BLaER1 (cell line): ENCODE data around the gene ATF4.
A peak's percentile ranks its signal among the peaks of the same experiment; 100 is the strongest.

ENCODE experiments used
- H3K27ac ChIP-seq: shearing (Covaris generic); formaldehyde crosslinking; 2 replicates; pipeline ENCODE4 v1.8.1; 2022
- H3K27me3 ChIP-seq: shearing (Covaris generic); formaldehyde crosslinking; 2 replicates; pipeline ENCODE4 v1.8.1; 2022
- H3K36me3 ChIP-seq: shearing (Covaris generic); formaldehyde crosslinking; 2 replicates; pipeline ENCODE4 v1.8.1; 2022
- H3K4me1 ChIP-seq: shearing (Covaris generic); formaldehyde crosslinking; 2 replicates; pipeline ENCODE4 v1.8.1; 2022
- H3K4me2 ChIP-seq: shearing (Covaris generic); formaldehyde crosslinking; 2 replicates; pipeline ENCODE4 v1.8.1; 2022
- H3K4me3 ChIP-seq: shearing (Covaris generic); formaldehyde crosslinking; 2 replicates; pipeline ENCODE4 v1.8.1; 2022
- H3K9ac ChIP-seq: shearing (Covaris generic); formaldehyde crosslinking; 2 replicates; pipeline ENCODE4 v1.8.1; 2022
- H3K9me3 ChIP-seq: shearing (Covaris generic); formaldehyde crosslinking; 2 replicates; pipeline ENCODE4 v1.8.1; 2022
- H4K20me1 ChIP-seq: shearing (Covaris generic); formaldehyde crosslinking; 2 replicates; pipeline ENCODE4 v1.8.1; 2022
- Cebpa-rat ChIP-seq: shearing (Covaris generic); IDR thresholded peaks from 2 replicates; pipeline ENCODE4 v1.8.1; 2022

Gene ATF4

DNA sequence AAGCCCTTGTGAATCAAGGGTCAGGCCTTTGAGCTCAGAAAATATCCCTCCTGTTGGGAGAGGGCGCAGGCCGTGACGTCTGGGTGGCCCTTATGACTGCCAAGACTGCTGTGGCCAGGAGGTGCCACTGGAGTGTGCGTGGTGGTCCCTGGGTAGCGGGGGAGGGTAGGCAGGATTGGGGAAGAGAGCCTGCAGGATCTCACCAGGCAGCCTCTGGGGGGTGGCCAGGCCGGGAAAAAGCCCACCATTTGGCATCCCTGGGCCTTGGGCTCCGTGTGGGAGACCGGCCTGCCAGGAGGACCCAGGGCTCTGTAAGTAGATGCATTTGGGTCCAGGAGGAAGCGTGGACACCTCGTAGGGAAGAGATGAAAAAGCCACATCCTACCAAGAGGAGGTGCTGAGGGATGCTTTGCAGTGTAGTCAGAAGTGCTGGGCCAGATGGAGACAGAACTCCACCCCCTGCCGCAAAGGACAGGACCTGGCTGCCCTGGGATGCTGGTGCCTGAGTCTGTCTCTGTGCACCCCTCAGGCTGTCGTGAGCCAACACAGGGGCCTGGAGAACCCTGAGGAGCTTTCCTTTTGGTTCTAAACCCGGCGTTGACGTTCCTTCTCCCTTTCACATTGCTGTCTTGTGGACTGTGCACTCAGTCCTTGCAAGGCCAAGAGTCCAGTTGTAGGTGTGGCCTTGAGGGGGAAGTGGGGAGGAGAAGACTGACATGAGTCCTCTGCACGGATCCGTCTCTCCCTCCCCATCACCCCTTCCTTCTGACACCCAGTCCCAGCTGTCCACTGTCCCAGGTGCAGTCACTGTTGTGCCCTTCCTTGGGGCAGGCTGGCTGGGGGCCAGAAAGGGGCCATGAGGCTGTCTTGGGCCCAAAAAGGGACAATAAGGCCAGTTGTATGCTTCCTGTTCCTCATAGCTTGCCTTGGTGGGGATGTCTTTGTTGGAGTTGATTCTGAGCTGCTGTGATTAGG lies 31.0 kb upstream of the ATF4 start:
- peaks cover 23% of the 10 kb centered on the region for H3K4me1 ChIP-seq
- no peak overlapping the region for H3K9ac ChIP-seq
- H3K4me2 ChIP-seq = peak overlapping the region; percentile 76
- H3K4me3 ChIP-seq = peak overlapping the region; percentile 20; the same call in 1 of the 2 replicates
- H3K27me3 ChIP-seq = no peaks in the 10 kb centered on the region
- peak overlapping the region; percentile 14; the same call in 1 of the 2 replicates for H3K27ac ChIP-seq
- TF ChIP-seq Cebpa-rat = no peak
- no peaks in the 10 kb centered on the region for H4K20me1 ChIP-seq
- H3K36me3 ChIP-seq = peaks cover 16% of the 10 kb centered on the region
- no peaks in the 10 kb centered on the region for H3K9me3 ChIP-seq

DNA sequence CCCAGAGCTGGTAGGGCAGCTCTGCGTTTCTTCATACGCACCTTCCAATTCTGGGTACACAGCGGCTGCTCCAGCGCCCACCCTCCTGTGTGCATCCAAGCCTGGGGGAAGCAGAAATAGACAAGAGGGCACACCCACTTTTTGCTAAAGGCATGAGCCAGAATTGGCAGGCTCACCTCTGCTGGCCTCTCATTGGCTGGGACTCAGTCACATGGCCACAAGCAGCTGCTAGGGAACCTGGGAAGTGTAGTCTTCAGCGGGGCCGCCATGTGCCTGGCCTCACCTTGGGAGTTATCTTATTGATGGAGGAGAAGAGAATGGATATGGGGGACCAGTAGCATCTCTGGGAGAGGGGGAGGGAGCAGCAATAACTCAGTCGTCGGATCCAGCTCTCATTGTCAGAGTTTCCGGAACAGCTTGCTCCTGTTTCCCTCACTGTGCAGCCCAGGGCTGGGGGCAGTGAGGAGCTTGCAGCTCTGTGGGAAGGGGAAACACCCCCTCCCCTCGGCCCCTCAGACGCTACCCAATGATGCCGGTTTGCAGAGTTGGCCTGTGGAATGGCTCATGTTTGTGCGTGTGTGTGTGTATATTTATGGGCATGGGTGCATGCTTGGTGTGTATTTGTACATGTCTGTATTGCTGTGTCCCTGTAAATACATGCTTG lies 30.1 kb upstream of the ATF4 start:
- Histone ChIP-seq H3K27me3 (no peaks in the 10 kb centered on the region), H3K36me3 (peaks cover 16% of the 10 kb centered on the region), H3K9ac (no peak overlapping the region), H3K27ac (0 out of 2 replicates have a peak overlapping the region, but pooled peaks have one; percentile 27), H3K4me1 (peaks cover 29% of the 10 kb centered on the region), H3K9me3 (no peaks in the 10 kb centered on the region), H3K4me2 (peak overlapping the region; percentile 76), H3K4me3 (peak overlapping the region; percentile 20; the same call in 1 of the 2 replicates), H4K20me1 (no peaks in the 10 kb centered on the region)
- TF ChIP-seq Cebpa-rat = no peak

DNA sequence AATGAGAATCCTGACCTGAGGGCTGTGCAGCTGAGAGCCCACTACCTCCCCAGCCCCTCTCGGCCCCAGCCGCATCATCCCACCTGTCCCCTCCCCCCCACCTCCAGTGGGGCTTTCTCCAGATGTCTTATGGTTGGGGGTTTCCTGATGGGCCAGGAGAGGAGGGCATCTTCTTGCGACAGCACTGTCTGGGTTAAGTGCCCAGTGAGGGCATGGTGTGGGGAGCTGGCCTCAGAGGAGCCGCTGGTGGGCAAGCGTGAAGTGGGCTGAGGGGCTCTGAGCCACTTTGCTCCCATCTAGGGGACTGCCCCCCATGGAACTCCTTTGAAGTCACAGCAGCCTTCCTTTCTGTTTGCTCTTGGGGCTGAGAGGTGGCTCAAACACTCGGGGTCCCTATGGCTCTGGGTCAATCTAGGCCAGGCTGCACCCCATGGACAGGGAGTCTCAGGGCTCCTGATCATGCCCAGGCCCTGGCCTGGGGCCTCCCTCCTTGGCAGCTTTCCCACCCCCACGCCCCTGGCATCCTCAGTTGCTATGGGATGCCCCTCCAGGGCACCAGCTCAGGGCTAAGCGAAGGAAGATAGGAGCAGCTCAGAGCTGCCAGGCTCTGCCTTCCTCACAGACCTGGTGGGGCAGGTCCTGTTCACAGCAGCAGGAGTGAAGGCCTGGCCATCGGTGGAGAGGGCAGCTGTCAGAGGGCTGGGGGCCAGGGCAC lies 29.2 kb upstream of the ATF4 start:
- no peak overlapping the region for H3K27ac ChIP-seq
- H3K4me2 ChIP-seq = peak overlapping the region; percentile 76
- no peaks in the 10 kb centered on the region for H3K9me3 ChIP-seq

DNA sequence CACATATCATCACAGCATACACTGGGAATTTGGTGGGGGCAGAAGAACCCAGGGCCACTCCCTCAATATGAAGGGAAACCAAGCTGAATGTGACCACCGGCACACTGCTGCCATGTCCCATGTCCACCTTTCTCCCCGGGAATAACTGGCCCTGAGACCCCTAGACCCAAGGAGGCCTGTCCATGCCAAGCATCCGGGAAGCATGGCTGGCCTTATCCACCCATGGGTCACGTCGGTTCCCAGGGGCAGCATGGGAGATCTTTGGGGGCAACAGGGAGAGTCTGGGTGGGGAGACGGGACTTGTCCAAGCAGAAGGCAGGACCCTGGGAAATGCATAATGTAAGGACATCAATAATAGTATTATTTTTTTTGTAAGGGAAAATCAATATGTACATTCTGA lies 28.7 kb upstream of the ATF4 start:
- Histone ChIP-seq H4K20me1 (no peaks in the 10 kb centered on the region), H3K27me3 (no peaks in the 10 kb centered on the region), H3K4me2 (no peak overlapping the region), H3K9ac (no peak overlapping the region), H3K27ac (no peak overlapping the region), H3K4me1 (peaks cover 37% of the 10 kb centered on the region), H3K9me3 (no peaks in the 10 kb centered on the region), H3K36me3 (peaks cover 16% of the 10 kb centered on the region), H3K4me3 (no peak overlapping the region)
- TF ChIP-seq Cebpa-rat = no peak

More for the DNA sequence above, 29.2 kb upstream of the ATF4 start:
- Histone ChIP-seq H3K4me3 (no peak overlapping the region), H3K27me3 (no peaks in the 10 kb centered on the region), H3K9ac (no peak overlapping the region), H3K4me1 (peaks cover 31% of the 10 kb centered on the region), H4K20me1 (no peaks in the 10 kb centered on the region), H3K36me3 (peaks cover 16% of the 10 kb centered on the region)
- no peak for TF ChIP-seq Cebpa-rat

DNA sequence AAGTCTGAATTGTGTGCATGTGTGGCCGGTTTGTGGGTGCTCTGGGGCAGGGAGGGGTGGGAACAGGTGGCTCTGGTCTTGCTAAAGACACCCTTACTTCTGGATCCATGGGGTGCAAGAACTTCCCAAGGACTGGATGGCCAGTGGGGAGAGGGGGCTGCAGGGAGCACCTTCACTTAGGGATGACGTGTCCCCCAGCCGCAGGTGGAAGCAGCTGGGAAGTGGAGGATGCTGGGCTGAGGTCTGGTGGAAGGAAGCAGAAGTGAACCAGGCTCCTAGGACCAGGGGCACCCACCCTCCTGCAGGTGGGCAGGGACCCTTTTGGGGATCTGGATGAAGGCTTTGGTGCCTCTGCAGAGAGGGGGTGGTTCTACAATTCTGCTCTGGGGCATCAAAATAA lies 28.2 kb upstream of the ATF4 start:
- H3K4me2 ChIP-seq = no peak overlapping the region
- TF ChIP-seq Cebpa-rat = no peak
- peaks cover 39% of the 10 kb centered on the region for H3K4me1 ChIP-seq
- H3K36me3 ChIP-seq = peaks cover 16% of the 10 kb centered on the region
- no peaks in the 10 kb centered on the region for H3K9me3 ChIP-seq
- no peak overlapping the region for H3K27ac ChIP-seq
- no peaks in the 10 kb centered on the region for H4K20me1 ChIP-seq
- no peaks in the 10 kb centered on the region for H3K27me3 ChIP-seq
- H3K4me3 ChIP-seq = no peak overlapping the region
- no peak overlapping the region for H3K9ac ChIP-seq

DNA sequence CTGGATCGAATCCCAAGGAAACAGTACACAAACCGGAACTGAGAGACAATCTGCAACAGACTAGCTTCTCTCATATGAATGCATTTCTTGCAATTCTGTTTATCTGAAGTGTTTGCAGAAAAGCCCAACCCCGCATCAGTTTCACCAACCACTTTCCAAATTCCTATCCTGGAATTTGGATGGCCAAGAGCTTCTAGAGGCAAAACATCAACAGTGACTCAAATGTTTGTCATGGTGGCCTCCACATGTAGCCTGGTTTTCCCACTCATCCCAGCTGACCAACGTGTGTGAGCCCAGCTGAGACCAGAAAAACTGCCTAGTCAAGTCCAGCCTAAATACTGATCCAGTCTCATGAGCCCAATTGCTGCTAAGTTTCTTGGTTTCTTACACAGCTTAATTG lies 26.6 kb upstream of the ATF4 start:
- TF ChIP-seq Cebpa-rat = no peak
- Histone ChIP-seq H3K27ac (no peak overlapping the region), H3K4me3 (no peak overlapping the region), H3K27me3 (no peaks in the 10 kb centered on the region), H3K9ac (no peak overlapping the region), H3K4me2 (no peak overlapping the region), H4K20me1 (no peaks in the 10 kb centered on the region), H3K36me3 (no peaks in the 10 kb centered on the region; the same call in 1 of the 2 replicates), H3K9me3 (no peaks in the 10 kb centered on the region), H3K4me1 (peaks cover 39% of the 10 kb centered on the region)

DNA sequence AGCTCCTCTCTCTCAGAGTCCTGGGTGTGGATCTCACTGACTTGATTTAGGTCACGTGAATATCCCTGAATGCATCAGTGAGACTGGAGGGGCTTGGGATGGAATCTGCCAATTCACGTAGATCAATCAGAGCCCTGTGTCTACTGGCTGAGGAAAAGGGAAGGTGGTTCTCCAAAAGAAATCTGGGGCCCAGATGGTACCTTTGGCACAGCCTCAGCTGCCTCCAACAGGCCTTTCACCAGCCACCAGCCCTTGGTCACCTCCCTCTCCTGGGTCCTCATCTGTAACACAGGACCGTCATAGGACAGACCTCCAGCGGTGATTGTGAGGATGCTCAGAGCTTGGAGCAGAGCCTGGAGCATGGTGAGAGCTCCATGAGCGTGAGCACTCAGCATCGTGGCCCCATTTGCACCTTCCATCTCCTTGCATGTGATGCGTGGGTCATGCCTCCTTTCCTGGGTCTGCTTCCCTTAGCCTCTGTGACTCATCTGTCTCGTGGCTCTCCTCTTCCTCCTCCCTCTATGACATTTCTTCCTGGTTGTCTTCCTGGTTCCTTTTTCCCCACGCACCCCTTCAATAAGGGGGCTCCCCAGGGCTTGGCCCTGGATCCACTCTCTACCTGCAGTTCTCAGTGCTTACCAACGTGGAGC lies 25.8 kb upstream of the ATF4 start:
- no peaks in the 10 kb centered on the region for H4K20me1 ChIP-seq
- peaks cover 33% of the 10 kb centered on the region for H3K4me1 ChIP-seq
- H3K9ac ChIP-seq = 0 out of 2 replicates have a peak overlapping the region, but pooled peaks have one; percentile 12
- no peak for TF ChIP-seq Cebpa-rat
- H3K27ac ChIP-seq = no peak overlapping the region
- H3K4me2 ChIP-seq = no peak overlapping the region
- H3K9me3 ChIP-seq = no peaks in the 10 kb centered on the region
- H3K27me3 ChIP-seq = no peaks in the 10 kb centered on the region
- H3K36me3 ChIP-seq = no peaks in the 10 kb centered on the region
- H3K4me3 ChIP-seq = no peak overlapping the region

DNA sequence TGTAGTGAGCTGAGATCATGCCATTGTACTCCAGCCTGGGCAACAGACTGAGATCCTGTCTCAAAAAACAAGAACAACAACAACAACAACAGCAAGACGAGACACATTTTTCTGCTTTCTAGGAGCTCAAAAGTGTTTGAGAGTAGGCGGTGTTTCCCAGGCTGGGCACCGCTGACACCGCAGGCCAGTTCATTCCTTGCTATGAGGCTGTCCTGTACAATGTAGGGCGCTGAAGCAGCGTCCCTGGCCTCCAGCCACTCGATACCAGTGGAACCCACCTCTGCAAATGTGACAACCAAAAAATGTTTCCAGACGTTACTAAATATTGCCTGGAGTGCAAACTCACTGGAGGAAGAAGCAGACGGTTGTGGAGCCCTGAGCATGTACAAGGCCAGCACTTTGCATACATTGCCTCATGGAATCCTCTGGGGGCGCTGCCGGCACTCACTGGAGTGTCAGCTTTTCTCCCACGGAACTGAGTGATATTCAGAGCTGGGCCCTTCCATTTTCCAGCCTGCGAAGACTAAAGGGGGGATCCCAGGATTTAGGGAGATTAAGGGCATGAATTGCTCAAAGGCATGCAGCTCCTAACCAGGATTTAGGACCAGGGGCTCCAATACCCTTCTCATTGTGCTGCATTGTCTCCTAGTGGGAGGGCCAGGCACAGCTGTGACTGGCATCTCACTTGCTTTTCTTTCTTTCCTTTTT lies 24.1 kb upstream of the ATF4 start:
- 0 out of 2 replicates have a peak overlapping the region, but pooled peaks have one; percentile 22 for H3K27ac ChIP-seq
- peak overlapping the region; percentile 50 for H3K4me2 ChIP-seq
- no peak for TF ChIP-seq Cebpa-rat
- no peaks in the 10 kb centered on the region for H3K27me3 ChIP-seq
- no peak overlapping the region for H3K4me3 ChIP-seq
- H4K20me1 ChIP-seq = no peaks in the 10 kb centered on the region
- no peaks in the 10 kb centered on the region for H3K36me3 ChIP-seq
- no peaks in the 10 kb centered on the region for H3K9me3 ChIP-seq
- H3K9ac ChIP-seq = no peak overlapping the region
- peaks cover 26% of the 10 kb centered on the region for H3K4me1 ChIP-seq

DNA sequence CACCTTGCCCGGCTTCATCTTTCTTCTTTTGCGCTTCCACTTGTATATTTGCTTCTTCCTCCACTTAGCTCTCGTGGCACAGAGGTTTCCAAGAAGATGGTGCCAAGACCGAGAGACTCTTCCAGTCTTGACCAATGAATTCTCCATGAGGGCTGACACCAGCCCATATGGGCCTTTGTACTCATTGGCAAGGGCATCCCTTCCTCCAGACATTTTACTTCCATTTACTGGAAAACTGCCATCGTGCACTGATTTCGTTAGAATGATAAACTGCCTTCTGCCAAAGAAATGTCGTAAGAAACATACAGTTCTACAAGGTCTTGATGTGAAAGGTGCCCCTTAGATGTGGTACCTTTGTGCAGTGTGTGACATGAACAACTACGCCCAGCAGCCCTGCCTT lies 22.9 kb upstream of the ATF4 start:
- no peaks in the 10 kb centered on the region for H3K36me3 ChIP-seq

More for the DNA sequence above, 22.9 kb upstream of the ATF4 start:
- no peak for TF ChIP-seq Cebpa-rat
- H3K4me3 ChIP-seq = no peak overlapping the region
- no peaks in the 10 kb centered on the region for H3K27me3 ChIP-seq
- H3K9me3 ChIP-seq = no peaks in the 10 kb centered on the region
- H3K27ac ChIP-seq = no peak overlapping the region
- H3K9ac ChIP-seq = no peak overlapping the region
- no peak overlapping the region for H3K4me2 ChIP-seq
- no peaks in the 10 kb centered on the region for H4K20me1 ChIP-seq
- H3K4me1 ChIP-seq = peaks cover 31% of the 10 kb centered on the region
